Heart left ventricle (tissue), 13 donors: ENCODE measurements around the gene RARRES1.

Source experiments
- POLR2A ChIP-seq, 2 donors: fragments of 450-650 bp; IDR thresholded peaks; one replicate each; pipeline ENCODE4 v1.6.1; 2017; ENCODE audit warnings: antibody characterized with exemption in 2 of 2, mild to moderate bottlenecking in 2 of 2, moderate library complexity in 2 of 2
- TF ChIP-seq, protein P1 (sequence below), 12 donors: fragments of 200-600 bp; sonication (generic) in 4 of 12; IDR thresholded peaks; one replicate each; pipeline versions ENCODE4 v1.5.0 to v1.8.0; 2018 to 2022; ENCODE audit warnings: antibody characterized with exemption in 12 of 12, mild to moderate bottlenecking in 5 of 12
- donor health status: ischemic (EF 13 %, LVEDD 7.1; RV severe dilation, severe dysfunction).
- donor health status: DM: no; HTN: yes; CAD: no.
- donor health status: DM: no; HTN: no; CAD: no.
- donor health status: ischemic (EF 25% LVEDD 6.9; RV normal size, moderate dysfunction).
- donor health status: ischemic (EF 25% LVEDD 5.7; RV mildly dilated, moderate dysfunction).
- donor health status: ischemic (EF 35%, LVEDD 5.7; RV mildly dilated, moderate dysfunction).
- donor health status: nonischemic (EF 11% LVEDD 7.7; RV severe dilation, severe dysfunction).
- donor health status: DM: yes; HTN: yes; CAD: no.
- donor health status: PGD.
- donor health status: ischemic (EF 29% LVEDD 5.4; RV normal size, mild dysfunction).
- donor health status: nonischemic (EF 23%, LVEDD 6.1; RV moderate dilation, normal function).

DNA sequence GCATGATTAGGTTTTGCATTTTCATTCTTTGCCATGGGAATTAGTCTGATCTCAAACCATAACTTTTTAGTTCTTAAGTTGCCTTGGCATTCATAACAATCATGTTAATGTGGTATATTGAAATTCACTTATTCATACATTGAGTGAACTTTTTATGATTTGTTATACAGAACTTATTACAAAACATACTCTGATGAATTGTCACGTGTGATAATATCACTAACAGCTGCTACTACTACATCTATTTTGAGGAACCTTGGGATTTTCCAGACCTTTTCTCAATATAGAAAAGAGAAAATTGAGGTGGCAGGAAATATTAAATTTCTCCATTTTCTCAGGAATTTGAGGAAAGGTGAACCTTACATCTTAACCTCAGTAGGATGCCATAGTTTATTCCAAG is 69.0 kb downstream of the RARRES1 start:
- TF ChIP-seq, protein P1, sequence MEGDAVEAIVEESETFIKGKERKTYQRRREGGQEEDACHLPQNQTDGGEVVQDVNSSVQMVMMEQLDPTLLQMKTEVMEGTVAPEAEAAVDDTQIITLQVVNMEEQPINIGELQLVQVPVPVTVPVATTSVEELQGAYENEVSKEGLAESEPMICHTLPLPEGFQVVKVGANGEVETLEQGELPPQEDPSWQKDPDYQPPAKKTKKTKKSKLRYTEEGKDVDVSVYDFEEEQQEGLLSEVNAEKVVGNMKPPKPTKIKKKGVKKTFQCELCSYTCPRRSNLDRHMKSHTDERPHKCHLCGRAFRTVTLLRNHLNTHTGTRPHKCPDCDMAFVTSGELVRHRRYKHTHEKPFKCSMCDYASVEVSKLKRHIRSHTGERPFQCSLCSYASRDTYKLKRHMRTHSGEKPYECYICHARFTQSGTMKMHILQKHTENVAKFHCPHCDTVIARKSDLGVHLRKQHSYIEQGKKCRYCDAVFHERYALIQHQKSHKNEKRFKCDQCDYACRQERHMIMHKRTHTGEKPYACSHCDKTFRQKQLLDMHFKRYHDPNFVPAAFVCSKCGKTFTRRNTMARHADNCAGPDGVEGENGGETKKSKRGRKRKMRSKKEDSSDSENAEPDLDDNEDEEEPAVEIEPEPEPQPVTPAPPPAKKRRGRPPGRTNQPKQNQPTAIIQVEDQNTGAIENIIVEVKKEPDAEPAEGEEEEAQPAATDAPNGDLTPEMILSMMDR (IDR thresholded peaks at IDR 0.05) = no peak
- TF ChIP-seq POLR2A (IDR thresholded peaks at IDR 0.05) = no peak
